ENCODE measurements around the gene ERP44. TPM values are rescaled to one million over a fixed set of nuclear protein-coding genes. Genes with fewer than 3 reads are reported as not detected.

ERP44 gene
- total RNA-seq, 1 donor from 2014 or later: 15.6 TPM

DNA sequence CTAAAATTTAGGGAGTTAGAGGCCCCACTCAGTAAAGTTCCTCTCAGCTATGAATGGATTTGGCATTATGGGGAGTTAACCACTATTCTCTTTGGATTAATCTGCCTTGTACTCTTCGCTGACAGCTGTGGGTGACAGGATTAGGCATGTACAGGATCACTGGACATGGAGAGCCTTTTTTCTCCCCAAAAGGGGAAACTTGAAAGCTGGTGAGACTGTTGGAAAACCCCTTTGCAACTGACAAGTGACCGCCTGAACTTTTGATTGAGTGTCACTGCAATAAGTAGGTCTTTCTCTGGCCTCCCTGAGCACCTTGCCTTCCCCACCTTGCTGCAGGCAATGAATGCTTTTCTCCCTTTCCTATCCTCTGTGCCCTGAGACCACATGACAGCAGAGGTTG, 68.3 kb downstream of the ERP44 start:
- Histone ChIP-seq H3K4me3 (no peak overlapping the region), H3K9me3 (replicated peaks) (no peaks in the 10 kb centered on the region)
- intact Hi-C loops (cut with micrococcal nuclease): loop anchor here (5.0 kb wide), 1 partner anchor 292 kb away; no protein-coding TSS in a partner anchor

DNA sequence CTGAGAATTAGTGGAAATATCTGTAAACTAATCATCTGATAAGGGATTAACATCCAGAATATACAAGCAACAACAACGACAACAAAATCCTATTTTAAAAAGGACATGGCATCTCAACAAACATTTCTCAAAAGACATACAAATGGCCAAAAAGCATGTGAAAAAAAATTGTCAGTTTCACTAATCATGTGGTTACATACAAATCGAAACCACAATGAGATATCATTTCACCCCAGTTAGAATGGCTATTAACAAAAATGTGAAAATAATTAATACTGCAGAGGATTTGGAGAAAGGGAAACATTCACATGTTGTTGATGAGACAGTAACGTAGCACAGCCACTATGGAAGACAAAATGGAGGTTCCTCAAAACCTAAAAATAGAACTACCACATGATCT, 69.5 kb downstream of the ERP44 start:
- intact Hi-C loops (cut with micrococcal nuclease): loop anchor here (10.0 kb wide), 1 partner anchor 196 kb away; no protein-coding TSS in a partner anchor
- DNase-seq: no peak
- Histone ChIP-seq H3K9me3 (replicated peaks) (peaks cover 7% of the 10 kb centered on the region), H3K36me3 (peaks cover 12% of the 10 kb centered on the region), H3K4me1 (peaks cover 7% of the 10 kb centered on the region), H3K27me3 (ENCODE audit: low read depth) (no peaks in the 10 kb centered on the region), H3K4me3 (no peak overlapping the region), H3K27ac (replicated peaks) (no peak overlapping the region)
- TF ChIP-seq, protein P1, sequence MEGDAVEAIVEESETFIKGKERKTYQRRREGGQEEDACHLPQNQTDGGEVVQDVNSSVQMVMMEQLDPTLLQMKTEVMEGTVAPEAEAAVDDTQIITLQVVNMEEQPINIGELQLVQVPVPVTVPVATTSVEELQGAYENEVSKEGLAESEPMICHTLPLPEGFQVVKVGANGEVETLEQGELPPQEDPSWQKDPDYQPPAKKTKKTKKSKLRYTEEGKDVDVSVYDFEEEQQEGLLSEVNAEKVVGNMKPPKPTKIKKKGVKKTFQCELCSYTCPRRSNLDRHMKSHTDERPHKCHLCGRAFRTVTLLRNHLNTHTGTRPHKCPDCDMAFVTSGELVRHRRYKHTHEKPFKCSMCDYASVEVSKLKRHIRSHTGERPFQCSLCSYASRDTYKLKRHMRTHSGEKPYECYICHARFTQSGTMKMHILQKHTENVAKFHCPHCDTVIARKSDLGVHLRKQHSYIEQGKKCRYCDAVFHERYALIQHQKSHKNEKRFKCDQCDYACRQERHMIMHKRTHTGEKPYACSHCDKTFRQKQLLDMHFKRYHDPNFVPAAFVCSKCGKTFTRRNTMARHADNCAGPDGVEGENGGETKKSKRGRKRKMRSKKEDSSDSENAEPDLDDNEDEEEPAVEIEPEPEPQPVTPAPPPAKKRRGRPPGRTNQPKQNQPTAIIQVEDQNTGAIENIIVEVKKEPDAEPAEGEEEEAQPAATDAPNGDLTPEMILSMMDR (IDR thresholded peaks at IDR 0.05; ENCODE audit: borderline replicate concordance): no peak

More for the DNA sequence above, 68.3 kb downstream of the ERP44 start:
- no peak for DNase-seq
- TF ChIP-seq, protein P1 (IDR thresholded peaks at IDR 0.05; ENCODE audit: borderline replicate concordance): no peak
- H3K36me3 ChIP-seq: peaks cover 1% of the 10 kb centered on the region
- H3K27ac ChIP-seq (replicated peaks): no peak overlapping the region
- no peaks in the 10 kb centered on the region for H3K27me3 ChIP-seq (ENCODE audit: low read depth)
- peaks cover 15% of the 10 kb centered on the region for H3K4me1 ChIP-seq

DNA sequence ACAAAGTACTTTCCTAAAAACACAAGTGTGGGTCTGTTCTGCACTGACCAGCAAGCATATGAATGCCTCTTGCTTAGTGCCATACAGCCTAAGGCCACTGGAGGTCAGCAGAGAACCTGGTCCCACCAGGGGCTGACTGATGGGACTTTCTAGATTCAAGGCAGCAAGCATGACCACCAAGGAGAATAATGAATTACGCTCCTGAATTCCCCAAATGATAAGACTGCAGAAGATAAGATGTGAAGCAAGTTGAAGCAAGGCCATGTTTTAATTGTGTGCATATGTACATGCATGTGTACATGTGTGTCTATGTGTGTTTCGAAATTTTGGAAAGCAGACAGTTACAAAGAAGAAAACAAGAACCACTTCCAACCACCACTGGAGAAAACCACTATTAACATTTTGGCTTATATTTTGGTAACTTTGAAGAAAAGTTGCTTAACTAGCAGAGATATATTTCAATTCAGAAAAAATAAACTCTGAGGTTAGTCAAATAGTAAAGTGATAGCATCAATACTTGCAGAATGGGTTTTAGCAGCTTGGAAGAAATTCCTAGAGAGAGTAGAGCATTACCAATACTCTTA, 70.5 kb downstream of the ERP44 start:
- H3K4me3 ChIP-seq: no peak overlapping the region
- intact Hi-C loops (cut with micrococcal nuclease): loop anchor here (10.0 kb wide), 1 partner anchor 197 kb away; no protein-coding TSS in a partner anchor
- TF ChIP-seq, protein P1 (IDR thresholded peaks at IDR 0.05; ENCODE audit: borderline replicate concordance): peak; percentile 98
- no peak overlapping the region for H3K27ac ChIP-seq (replicated peaks)
- no peaks in the 10 kb centered on the region for H3K4me1 ChIP-seq
- H3K27me3 ChIP-seq (ENCODE audit: low read depth): no peaks in the 10 kb centered on the region
- H3K36me3 ChIP-seq: peaks cover 12% of the 10 kb centered on the region
- peaks cover 7% of the 10 kb centered on the region for H3K9me3 ChIP-seq (replicated peaks)
- DNase-seq: peak; percentile 57

DNA sequence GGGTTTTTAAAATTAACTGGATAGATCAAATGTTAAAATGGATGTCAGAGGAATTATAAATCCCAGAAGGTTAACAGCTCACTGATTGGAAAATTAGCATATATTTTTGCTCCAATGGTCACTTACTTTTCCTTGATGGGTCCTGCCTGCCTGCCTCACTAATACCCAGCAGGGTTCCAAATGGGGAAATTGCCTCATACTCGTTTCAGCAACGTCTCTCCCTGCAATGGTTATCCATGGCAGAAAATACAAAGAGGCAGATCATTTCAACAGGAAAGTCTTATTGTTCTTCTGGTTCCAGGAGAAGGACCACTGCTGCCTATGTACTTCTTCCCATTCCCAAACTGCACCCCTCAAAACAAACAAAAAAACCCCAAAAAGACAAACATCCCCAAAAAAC, 71.3 kb downstream of the ERP44 start:
- Histone ChIP-seq H3K4me1 (no peaks in the 10 kb centered on the region), H3K9me3 (replicated peaks) (peaks cover 7% of the 10 kb centered on the region), H3K36me3 (peaks cover 12% of the 10 kb centered on the region), H3K4me3 (no peak overlapping the region), H3K27me3 (ENCODE audit: low read depth) (no peaks in the 10 kb centered on the region), H3K27ac (replicated peaks) (no peak overlapping the region)
- no peak for DNase-seq
- intact Hi-C loops (cut with micrococcal nuclease): loop anchor here (10.0 kb wide), 1 partner anchor 197 kb away; no protein-coding TSS in a partner anchor
- TF ChIP-seq, protein P1 (IDR thresholded peaks at IDR 0.05; ENCODE audit: borderline replicate concordance): no peak

DNA sequence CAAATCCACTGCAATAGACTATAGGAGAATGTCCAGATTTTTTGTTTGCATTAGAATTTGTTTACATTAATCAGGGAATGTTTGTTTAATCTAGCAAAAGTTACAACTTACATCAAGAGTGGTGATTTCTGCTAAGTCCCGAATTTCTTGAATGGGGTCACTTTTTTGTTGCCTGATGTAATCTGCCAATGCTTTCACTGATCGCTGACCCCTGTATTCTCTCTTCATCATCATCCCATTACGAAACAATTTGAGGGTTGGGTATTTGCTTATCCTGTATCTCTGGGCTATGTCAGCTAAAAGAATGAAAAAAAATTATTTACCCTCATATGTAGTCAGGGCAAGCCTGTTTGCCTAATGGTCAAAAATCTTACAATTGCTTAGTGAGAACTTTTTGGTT, 76.9 kb downstream of the ERP44 start:
- peaks cover 7% of the 10 kb centered on the region for H3K9me3 ChIP-seq (replicated peaks)
- H3K4me1 ChIP-seq: no peaks in the 10 kb centered on the region
- no peak for DNase-seq
- H3K36me3 ChIP-seq: peaks cover 53% of the 10 kb centered on the region
- TF ChIP-seq, protein P1 (IDR thresholded peaks at IDR 0.05; ENCODE audit: borderline replicate concordance): no peak
- intact Hi-C loops (cut with micrococcal nuclease): loop anchor here (10.0 kb wide), 1 partner anchor 203 kb away; no protein-coding TSS in a partner anchor
- H3K27me3 ChIP-seq (ENCODE audit: low read depth): no peaks in the 10 kb centered on the region
- H3K4me3 ChIP-seq: no peak overlapping the region
- H3K27ac ChIP-seq (replicated peaks): no peak overlapping the region

Data from left ventricle myocardium inferior (tissue), 1 donor.